Epithelial cell of proximal tubule (primary cell): ENCODE results near the gene ENO2. TPM values are rescaled to one million over a fixed set of nuclear protein-coding genes. Genes with fewer than 3 reads are reported as not detected.

Experiments used
- DNase-seq: peaks from one replicate; pipeline ENCODE4 v3.0.0-alpha.2; 2011; ENCODE audit warnings: low read depth
- H3K4me3 ChIP-seq: 2 replicates; pipeline ENCODE4 v1.5.1; 2011; ENCODE audit warnings: low read depth, mild to moderate bottlenecking, low read length
- total RNA-seq: library from RNA; depleted of rRNA; stranded (reverse); fragments of >200 nt; gene quantifications from 2 replicates; pipeline ENCODE4 v1.2.3, GENCODE V29; 2015
- TF ChIP-seq, protein P1 (sequence below): conservative IDR thresholded peaks from 2 replicates; pipeline ENCODE4 v1.5.1; 2012; ENCODE audit warnings: low read depth, mild to moderate bottlenecking, low read length

ENO2 gene
- total RNA-seq, 1 donor from 2014 or later, result 97.0 TPM

GRCh38 chr12:6912164-6912935, 2.0 kb upstream of the ENO2 start:
- H3K4me3 ChIP-seq, result no peak overlapping the region
- TF ChIP-seq, protein P1, sequence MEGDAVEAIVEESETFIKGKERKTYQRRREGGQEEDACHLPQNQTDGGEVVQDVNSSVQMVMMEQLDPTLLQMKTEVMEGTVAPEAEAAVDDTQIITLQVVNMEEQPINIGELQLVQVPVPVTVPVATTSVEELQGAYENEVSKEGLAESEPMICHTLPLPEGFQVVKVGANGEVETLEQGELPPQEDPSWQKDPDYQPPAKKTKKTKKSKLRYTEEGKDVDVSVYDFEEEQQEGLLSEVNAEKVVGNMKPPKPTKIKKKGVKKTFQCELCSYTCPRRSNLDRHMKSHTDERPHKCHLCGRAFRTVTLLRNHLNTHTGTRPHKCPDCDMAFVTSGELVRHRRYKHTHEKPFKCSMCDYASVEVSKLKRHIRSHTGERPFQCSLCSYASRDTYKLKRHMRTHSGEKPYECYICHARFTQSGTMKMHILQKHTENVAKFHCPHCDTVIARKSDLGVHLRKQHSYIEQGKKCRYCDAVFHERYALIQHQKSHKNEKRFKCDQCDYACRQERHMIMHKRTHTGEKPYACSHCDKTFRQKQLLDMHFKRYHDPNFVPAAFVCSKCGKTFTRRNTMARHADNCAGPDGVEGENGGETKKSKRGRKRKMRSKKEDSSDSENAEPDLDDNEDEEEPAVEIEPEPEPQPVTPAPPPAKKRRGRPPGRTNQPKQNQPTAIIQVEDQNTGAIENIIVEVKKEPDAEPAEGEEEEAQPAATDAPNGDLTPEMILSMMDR, result no peak
- DNase-seq, result no peak

DNA sequence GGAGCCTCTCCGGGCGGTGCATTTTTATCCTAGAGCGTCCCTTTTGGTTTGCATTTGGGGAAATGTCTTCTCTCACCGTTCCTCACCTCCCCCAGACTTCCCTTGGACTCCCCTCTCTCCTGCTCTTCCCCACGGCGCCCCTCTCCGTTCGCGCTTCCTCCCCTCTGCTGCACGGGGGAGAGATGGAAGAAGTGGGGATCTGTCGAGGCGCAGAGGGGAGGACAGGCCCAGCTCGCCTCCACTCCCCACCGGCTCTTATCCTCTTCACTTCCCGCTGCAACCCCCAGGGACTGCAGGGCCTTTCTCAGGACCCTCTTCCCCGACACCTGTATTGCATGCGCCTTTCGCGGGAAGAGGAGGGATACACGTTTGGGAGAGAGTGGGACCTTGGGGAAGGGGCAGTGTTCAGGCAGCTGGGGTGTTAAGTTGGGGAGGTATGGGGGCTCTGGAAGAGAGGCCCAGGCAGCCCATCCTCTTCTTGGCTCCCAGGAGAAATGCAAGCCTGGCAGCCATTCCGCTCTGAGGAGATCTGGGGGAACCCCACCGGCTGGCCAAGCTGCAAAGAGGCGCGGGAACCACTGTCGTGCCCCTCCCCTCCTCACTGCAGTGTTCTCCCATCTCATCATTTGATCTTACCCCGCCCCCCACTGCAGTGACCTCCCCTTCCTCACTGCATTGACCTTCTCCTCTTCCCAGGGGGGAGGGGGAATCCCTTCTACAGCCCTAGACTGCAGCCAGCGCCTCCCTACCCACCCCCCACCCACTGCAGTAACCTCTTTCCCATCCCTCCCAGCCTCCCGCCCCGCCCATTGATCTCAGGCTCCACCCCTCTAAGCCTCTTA, 788 bp downstream of the ENO2 start:
- no peak for DNase-seq
- peak overlapping the region; percentile 65 for H3K4me3 ChIP-seq
- TF ChIP-seq, protein P1, result no peak

DNA sequence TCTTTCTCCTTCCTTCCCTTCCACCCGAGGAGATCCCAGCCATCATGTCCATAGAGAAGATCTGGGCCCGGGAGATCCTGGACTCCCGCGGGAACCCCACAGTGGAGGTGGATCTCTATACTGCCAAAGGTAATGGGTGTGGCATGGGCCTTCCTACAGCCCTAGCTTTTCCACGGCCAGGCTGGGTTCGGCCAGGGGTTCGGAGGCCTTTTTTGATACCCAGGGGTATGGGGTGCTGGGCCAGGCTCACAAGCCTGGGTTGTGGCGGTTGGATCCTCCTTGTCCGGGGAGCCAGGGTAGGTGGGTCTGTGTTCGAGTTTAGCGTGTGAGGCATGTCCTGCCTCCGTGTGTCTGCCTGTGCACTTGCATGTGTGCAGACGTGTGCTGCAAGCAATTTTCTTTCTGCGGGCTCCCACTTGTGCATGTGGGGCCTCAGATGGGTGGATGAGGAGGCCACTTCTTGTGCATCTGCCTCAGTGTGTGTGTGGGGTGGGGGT, 1.5 kb downstream of the ENO2 start:
- peak overlapping the region; percentile 65 for H3K4me3 ChIP-seq
- DNase-seq, result no peak
- TF ChIP-seq, protein P1, result no peak

DNA sequence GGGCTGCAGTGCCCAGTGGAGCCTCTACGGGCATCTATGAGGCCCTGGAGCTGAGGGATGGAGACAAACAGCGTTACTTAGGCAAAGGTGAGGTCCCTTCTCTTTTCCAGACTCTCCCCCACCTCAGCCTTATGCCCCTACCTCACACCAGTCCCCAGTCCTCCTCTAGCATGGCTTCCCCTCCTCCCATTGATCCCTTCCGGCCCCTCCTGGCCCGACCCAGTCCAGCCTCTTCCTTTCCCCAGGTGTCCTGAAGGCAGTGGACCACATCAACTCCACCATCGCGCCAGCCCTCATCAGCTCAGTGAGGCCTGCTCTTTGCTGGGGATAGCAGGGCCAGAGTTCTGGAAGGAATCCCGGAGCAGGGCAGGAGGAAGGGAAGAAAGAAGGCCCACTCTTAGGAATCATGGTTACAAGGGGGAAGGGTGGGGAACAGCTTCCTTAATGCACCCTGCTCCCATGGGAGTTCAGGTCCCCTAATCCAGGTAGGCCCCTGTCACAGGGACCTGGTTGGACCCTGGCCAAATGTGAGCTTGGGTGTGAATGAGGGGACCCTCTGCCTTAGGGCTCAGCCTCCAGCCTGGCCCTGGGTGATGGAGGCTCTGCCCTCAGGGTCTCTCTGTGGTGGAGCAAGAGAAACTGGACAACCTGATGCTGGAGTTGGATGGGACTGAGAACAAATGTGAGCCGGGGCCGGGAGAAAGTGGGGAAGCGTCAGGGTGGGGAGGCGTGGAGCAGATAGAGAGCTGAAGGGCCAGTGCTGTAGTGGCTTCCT, 2.2 kb downstream of the ENO2 start:
- TF ChIP-seq, protein P1, result no peak
- DNase-seq, result no peak

DNA sequence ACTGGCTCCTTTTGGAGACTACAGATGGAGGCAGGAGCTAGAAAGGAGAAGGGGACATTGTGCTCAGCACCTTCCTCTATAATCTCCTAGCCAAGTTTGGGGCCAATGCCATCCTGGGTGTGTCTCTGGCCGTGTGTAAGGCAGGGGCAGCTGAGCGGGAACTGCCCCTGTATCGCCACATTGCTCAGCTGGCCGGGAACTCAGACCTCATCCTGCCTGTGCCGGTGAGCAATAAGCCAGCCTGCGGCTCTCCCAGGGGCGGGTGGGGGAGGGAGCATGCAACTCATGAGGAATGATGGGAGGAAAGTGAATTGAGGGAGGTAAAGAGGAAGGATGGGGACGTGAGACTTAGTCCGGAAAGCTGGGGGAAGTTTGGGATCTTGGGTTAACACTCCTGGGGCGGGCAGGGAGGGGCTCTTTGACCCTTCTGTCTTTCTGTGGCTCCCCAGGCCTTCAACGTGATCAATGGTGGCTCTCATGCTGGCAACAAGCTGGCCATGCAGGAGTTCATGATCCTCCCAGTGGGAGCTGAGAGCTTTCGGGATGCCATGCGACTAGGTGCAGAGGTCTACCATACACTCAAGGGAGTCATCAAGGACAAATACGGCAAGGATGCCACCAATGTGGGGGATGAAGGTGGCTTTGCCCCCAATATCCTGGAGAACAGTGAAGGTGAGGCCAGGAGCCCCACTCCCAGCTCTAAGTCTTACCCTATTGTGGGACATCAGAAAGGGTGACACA, 3.3 kb downstream of the ENO2 start:
- TF ChIP-seq, protein P1, result no peak
- DNase-seq, result no peak
- H3K4me3 ChIP-seq, result no peak overlapping the region

More for the DNA sequence above, 2.2 kb downstream of the ENO2 start:
- no peak overlapping the region for H3K4me3 ChIP-seq

DNA sequence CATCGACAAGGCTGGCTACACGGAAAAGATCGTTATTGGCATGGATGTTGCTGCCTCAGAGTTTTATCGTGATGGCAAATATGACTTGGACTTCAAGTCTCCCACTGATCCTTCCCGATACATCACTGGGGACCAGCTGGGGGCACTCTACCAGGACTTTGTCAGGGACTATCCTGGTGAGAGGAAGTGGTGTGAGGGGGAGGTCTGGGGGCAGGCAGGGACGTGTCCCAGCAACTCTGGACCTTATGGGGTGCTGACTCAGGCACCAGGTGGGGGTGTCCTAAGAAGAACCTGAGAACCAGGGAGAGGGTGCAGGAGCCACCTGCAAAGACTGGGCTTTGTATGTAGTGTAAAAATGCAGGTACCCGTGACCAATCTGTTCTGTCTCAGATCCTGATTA, 5.2 kb downstream of the ENO2 start:
- no peak overlapping the region for H3K4me3 ChIP-seq
- no peak for DNase-seq
- TF ChIP-seq, protein P1, result peak; percentile 4
